Stimulated activated CD4-positive, alpha-beta T cell treated with anti-CD3 and anti-CD28 coated beads, TNF-alpha, amount 100 ng/mL, for 1 hour (primary cell): Measurements from ENCODE around the gene CHST1.

Experiments
- DNase-seq, 3 donors: peaks; one replicate each; pipeline ENCODE4 v3.0.0-alpha.2; 2020; ENCODE audit warnings: low read depth in 3 of 3, low spot score in 1 of 3

CHST1 gene

GRCh38 chr11:45674481-45675190 lies 9.2 kb upstream of the CHST1 start:
- DNase-seq: no peak

DNA sequence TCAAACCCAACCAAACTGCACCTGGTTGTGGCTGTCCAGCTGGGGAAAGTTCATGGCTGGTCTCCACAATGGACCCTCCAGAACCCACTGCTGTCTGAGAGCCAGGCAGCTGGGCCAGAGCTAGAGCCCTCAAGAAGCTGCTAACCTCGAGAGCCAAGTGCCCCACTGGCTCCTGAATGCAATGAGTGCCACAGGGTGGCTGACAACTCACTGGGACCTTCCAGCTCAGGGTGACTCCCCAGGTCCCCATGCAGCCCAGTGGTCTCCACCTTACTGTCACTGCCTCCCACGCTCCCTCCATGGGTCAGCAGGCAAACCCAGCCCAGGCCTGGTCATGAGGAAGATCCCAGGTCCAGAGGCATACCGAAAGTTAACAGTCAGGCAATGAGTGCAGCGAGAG lies 8.0 kb upstream of the CHST1 start:
- DNase-seq: no peak

DNA sequence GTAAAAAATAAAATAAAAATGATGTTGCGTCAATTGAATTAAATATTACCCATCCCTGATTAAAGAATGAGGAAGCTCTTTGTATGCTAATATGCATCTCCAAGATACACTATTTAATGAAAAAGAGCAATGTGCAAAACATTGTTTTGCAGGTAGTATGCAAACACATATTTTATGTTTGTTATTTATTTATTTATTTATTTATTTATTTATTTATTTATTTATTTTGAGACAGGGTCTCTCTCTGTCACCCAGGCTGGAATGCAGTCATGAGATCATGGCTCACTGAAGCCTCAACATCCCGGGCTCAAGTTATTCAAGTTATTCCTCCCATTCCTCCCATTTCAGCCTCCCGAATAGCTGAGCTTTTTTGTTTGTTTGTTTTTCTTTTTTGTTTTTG lies 7.2 kb upstream of the CHST1 start:
- no peak for DNase-seq

DNA sequence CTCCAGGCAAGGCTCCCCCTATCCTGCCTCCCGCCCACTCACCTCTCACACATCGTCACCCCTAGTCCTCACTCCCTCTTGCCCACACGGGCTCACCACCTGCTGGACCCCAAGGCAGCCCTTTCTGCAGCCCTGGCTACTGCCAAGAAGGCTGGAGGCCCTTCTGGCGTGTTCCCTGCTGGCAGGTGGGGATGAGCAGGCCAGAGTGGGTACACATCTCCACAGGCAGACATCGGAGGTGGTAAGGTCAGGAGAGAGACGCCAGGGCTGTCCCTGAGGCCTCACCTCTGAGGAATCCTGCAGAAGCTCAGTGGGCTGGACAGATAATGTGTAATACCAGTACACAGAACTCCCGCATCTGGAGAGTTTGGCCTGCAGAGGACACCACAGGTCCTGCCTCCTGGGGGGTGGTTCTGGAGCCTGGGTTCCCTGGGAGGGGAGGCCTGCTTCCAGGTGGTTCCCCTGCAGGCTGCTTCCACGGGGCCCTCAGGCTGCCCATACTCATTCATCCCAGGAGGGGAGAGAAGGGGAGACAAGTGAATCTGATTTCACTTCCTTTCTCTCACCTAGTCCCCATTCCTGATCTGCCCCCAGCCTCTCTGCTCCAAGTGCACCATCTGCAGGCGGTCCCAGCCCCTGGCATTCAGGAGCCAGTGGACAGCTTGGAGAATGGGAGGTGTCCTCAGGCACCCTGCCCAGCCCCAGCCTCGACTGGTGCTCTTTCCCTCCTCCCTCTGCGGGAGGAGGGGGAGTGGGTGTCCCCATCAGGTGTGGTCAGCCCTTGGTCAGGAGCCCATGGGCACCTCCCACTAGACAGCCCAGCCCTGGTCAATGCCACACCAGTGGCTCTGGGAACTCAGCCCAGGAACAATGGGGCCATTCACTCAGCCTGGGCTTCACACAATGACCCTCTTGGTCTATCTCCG lies 6.1 kb upstream of the CHST1 start:
- no peak for DNase-seq

GRCh38 chr11:45670386-45671135 lies 5.1 kb upstream of the CHST1 start:
- no peak for DNase-seq

GRCh38 chr11:45669956-45670355 lies 4.5 kb upstream of the CHST1 start:
- DNase-seq: no peak

GRCh38 chr11:45669146-45669545 lies 3.7 kb upstream of the CHST1 start:
- no peak for DNase-seq

DNA sequence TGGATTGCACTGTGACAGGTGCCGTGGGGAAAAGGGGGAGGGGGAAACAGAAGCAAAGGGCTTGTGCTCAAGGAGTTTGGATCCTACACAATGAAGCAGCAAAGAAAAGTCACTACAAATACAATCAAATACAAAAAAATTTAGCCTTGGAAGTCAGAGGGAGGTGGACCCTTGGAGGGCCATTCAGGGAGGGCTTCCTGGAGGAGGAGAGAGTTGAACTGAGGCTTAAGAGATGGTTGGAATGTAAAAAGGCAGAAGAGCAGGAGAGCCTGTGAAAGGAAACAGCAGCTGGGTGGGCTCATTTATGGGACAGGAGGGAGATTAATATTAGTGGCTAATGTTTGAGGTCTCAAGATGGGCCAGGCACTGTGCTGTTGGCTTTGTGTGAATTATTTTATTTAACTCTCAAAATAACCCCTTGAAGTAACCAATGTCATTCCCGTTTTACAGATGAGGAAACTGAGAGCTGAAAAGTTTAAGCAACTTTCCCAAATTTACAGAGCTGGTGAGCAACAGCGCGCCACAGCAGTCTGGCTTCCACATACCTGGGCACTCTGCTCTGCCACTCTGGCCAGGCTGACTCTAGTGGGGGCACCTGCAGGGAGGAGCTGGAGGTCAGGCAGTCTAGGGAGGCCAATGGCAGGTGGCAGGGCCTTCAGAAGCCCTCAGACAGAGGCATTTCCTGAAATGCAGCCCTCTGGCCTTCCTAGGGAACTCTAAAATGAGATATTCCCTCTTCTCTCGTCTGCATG lies 2.7 kb upstream of the CHST1 start:
- no peak for DNase-seq

GRCh38 chr11:45666648-45667642 lies 1.5 kb upstream of the CHST1 start:
- no peak for DNase-seq

- no peak for DNase-seq
Observed at GRCh38 chr11:45665933-45666647, 668 bp upstream of the CHST1 start.

- DNase-seq: no peak
Observed at GRCh38 chr11:45664376-45665205, 831 bp downstream of the CHST1 start.

- no peak for DNase-seq
Observed at GRCh38 chr11:45663486-45664375, 1.7 kb downstream of the CHST1 start.

DNA sequence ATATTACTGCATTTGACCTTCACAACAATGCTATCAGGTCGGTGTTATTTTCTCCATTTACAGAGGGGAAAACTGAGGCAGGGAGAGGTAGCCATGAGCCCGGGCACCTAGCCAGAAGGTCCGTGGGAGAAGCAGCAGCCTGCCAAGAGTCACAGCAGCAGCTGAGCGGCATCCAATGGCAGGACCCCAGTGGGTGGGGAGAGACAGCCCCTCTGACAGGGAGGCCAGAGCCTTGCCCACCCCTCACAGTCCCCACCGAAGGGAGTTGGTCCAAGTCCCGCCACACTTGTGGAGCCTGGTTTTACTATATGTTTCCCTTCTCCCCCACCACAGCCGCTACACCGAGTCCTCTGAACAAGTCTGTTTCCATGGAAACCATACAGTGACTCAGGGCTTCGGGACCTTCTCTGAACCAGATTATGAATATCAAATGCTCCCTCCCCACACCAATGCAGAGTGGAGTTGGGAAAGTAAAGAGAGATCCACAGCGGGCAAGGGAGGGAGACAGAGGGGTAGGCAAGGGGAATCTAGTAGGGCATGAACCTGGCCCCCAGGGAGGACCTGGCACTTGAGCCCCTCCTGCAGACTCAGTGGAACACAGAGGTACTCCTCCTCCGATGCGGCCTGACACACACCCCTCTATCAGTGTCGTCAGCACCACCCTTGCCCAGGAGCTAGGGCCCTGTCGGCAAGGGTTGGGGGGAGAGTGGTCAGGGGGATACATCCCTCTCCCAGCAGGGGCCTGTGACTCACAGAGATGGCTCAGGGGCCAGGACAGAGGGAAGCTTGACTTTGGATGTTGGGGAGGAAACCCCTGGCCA lies 2.5 kb downstream of the CHST1 start:
- no peak for DNase-seq

GRCh38 chr11:45662096-45662664 lies 3.2 kb downstream of the CHST1 start:
- no peak for DNase-seq

GRCh38 chr11:45661439-45662055 lies 3.9 kb downstream of the CHST1 start:
- no peak for DNase-seq
